ENCODE measurements around the gene PTPRA. TPM values are rescaled to one million over a fixed set of nuclear protein-coding genes. Genes with fewer than 3 reads are reported as not detected.

PTPRA gene
- total and polyA plus RNA-seq, 2 of the 8 experiments (the other 6 are each of a cell fraction or from before 2014, with no cell fraction given) = 47.7 to 51.3 TPM

DNA sequence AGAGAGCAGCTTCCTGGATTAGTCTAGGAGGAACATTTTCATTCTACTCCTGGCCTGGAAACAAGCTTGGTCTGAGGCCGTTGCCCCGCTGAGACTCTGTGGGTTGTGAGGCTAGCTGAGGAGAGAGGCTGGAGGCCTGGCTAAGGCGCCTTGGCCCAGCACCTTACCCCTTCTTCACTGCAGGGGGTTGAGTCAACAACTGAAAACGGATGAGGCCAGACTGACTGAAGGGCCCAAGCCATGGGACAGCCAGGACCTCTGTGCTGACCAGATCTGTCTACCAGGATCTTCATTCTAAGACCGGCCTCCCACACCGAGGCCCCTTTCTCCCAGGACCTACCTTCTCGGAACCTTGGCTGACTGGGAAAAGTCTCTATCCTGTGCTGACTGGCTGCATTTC, 214.8 kb downstream of the PTPRA start (continued):
- TF ChIP-seq, protein P1, sequence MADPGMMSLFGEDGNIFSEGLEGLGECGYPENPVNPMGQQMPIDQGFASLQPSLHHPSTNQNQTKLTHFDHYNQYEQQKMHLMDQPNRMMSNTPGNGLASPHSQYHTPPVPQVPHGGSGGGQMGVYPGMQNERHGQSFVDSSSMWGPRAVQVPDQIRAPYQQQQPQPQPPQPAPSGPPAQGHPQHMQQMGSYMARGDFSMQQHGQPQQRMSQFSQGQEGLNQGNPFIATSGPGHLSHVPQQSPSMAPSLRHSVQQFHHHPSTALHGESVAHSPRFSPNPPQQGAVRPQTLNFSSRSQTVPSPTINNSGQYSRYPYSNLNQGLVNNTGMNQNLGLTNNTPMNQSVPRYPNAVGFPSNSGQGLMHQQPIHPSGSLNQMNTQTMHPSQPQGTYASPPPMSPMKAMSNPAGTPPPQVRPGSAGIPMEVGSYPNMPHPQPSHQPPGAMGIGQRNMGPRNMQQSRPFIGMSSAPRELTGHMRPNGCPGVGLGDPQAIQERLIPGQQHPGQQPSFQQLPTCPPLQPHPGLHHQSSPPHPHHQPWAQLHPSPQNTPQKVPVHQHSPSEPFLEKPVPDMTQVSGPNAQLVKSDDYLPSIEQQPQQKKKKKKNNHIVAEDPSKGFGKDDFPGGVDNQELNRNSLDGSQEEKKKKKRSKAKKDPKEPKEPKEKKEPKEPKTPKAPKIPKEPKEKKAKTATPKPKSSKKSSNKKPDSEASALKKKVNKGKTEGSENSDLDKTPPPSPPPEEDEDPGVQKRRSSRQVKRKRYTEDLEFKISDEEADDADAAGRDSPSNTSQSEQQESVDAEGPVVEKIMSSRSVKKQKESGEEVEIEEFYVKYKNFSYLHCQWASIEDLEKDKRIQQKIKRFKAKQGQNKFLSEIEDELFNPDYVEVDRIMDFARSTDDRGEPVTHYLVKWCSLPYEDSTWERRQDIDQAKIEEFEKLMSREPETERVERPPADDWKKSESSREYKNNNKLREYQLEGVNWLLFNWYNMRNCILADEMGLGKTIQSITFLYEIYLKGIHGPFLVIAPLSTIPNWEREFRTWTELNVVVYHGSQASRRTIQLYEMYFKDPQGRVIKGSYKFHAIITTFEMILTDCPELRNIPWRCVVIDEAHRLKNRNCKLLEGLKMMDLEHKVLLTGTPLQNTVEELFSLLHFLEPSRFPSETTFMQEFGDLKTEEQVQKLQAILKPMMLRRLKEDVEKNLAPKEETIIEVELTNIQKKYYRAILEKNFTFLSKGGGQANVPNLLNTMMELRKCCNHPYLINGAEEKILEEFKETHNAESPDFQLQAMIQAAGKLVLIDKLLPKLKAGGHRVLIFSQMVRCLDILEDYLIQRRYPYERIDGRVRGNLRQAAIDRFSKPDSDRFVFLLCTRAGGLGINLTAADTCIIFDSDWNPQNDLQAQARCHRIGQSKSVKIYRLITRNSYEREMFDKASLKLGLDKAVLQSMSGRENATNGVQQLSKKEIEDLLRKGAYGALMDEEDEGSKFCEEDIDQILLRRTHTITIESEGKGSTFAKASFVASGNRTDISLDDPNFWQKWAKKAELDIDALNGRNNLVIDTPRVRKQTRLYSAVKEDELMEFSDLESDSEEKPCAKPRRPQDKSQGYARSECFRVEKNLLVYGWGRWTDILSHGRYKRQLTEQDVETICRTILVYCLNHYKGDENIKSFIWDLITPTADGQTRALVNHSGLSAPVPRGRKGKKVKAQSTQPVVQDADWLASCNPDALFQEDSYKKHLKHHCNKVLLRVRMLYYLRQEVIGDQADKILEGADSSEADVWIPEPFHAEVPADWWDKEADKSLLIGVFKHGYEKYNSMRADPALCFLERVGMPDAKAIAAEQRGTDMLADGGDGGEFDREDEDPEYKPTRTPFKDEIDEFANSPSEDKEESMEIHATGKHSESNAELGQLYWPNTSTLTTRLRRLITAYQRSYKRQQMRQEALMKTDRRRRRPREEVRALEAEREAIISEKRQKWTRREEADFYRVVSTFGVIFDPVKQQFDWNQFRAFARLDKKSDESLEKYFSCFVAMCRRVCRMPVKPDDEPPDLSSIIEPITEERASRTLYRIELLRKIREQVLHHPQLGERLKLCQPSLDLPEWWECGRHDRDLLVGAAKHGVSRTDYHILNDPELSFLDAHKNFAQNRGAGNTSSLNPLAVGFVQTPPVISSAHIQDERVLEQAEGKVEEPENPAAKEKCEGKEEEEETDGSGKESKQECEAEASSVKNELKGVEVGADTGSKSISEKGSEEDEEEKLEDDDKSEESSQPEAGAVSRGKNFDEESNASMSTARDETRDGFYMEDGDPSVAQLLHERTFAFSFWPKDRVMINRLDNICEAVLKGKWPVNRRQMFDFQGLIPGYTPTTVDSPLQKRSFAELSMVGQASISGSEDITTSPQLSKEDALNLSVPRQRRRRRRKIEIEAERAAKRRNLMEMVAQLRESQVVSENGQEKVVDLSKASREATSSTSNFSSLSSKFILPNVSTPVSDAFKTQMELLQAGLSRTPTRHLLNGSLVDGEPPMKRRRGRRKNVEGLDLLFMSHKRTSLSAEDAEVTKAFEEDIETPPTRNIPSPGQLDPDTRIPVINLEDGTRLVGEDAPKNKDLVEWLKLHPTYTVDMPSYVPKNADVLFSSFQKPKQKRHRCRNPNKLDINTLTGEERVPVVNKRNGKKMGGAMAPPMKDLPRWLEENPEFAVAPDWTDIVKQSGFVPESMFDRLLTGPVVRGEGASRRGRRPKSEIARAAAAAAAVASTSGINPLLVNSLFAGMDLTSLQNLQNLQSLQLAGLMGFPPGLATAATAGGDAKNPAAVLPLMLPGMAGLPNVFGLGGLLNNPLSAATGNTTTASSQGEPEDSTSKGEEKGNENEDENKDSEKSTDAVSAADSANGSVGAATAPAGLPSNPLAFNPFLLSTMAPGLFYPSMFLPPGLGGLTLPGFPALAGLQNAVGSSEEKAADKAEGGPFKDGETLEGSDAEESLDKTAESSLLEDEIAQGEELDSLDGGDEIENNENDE (IDR thresholded peaks at IDR 0.05; ENCODE audit: insufficient replicate concordance, low read length) = no peak
